Brain microvascular endothelial cell (primary cell): Measurements from ENCODE around the gene C15orf61.

Source experiments
- DNase-seq: peaks from one replicate; pipeline ENCODE4 v3.0.0-alpha.2; 2020
- H3K27ac ChIP-seq: fragments of 250-450 bp; sonication (Bioruptor Pico); 2 replicates; pipeline ENCODE4 v1.5.1; 2020; ENCODE audit warnings: mild to moderate bottlenecking, moderate library complexity
- H3K27me3 ChIP-seq: fragments of 250-450 bp; sonication (Bioruptor Pico); replicated peaks from 2 replicates; pipeline ENCODE4 v1.5.1; 2020; ENCODE audit warnings: mild to moderate bottlenecking
- H3K36me3 ChIP-seq: fragments of 250-450 bp; sonication (Bioruptor Pico); replicated peaks from 2 replicates; pipeline ENCODE4 v1.5.1; 2020; ENCODE audit warnings: mild to moderate bottlenecking
- H3K4me3 ChIP-seq: 2 replicates; pipeline ENCODE4 v1.5.1; 2011; ENCODE audit warnings: low read depth, mild to moderate bottlenecking, control low read depth, low read length, moderate library complexity
- in situ Hi-C: cut with HindIII; loops from 2 replicates; pipeline ENCODE4 v1.10.0; 2017; ENCODE audit warnings: low sequenced_read_pairs, low pct_ligation_motif_present
- TF ChIP-seq, protein P1 (sequence below): IDR thresholded peaks from 2 replicates; pipeline ENCODE4 v1.5.1; 2011; ENCODE audit warnings: low read depth, mild to moderate bottlenecking, moderate library complexity, low read length, control low read depth, inconsistent platforms; ENCODE audit errors: missing control alignments

Gene C15orf61

DNA sequence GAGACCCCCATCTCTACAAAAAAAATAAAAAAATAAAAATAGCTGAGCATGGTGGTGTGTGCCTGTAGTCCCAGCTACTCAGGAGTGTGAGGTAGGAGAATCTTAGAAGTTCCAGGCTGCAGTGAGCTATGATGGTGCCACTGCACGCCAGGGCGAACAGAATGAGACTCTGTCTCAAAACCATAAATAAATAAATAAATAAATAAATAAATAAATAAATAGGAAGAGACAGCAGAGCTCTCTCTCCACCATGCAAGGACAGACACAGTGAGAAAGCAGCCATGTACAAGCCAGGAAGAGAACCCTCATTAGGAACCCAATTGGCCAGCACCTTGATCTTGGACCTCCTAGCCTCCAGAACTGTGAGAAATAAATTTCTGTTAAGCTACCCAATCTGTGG is 5.4 kb upstream of the C15orf61 start:
- no peak overlapping the region for H3K27ac ChIP-seq
- TF ChIP-seq, protein P1, sequence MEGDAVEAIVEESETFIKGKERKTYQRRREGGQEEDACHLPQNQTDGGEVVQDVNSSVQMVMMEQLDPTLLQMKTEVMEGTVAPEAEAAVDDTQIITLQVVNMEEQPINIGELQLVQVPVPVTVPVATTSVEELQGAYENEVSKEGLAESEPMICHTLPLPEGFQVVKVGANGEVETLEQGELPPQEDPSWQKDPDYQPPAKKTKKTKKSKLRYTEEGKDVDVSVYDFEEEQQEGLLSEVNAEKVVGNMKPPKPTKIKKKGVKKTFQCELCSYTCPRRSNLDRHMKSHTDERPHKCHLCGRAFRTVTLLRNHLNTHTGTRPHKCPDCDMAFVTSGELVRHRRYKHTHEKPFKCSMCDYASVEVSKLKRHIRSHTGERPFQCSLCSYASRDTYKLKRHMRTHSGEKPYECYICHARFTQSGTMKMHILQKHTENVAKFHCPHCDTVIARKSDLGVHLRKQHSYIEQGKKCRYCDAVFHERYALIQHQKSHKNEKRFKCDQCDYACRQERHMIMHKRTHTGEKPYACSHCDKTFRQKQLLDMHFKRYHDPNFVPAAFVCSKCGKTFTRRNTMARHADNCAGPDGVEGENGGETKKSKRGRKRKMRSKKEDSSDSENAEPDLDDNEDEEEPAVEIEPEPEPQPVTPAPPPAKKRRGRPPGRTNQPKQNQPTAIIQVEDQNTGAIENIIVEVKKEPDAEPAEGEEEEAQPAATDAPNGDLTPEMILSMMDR = no peak
- in situ Hi-C loops = no loop called here

DNA sequence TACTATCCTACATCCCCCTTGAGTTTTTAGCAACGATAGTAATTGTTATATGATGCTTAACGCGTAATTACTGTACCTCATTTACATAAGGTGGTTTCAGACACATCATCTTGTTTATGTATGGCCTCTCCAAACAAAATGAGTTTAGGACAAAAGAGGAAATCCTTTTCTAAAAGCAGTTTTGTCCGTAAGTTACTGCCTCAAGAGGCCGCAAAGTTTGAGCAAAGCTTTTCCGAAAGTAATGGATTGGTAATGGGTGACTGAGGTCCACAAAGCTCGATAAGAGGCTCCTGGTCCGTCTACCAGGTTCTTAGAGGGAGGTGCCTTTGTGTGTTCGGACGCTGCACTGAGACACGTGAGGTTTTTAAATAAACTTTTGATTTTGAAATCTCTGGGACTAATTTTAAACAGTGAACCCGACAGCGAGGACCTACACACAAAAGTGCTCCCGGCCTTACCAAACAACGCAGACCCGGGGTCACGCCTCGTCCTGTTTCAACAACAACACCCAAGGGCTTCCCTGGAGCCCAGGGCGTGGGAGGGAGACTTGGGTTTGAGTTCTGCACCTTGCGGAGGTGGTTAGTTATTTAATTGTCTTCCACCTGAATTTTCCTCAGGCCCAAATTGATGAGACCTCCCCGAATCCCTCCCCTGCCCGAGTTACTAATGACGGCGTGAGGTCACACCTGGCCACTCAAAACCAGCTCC is 456 bp upstream of the C15orf61 start:
- Histone ChIP-seq H3K27ac (peak overlapping the region; percentile 85), H3K36me3 (no peaks in the 10 kb centered on the region), H3K4me3 (peak overlapping the region; percentile 79), H3K27me3 (no peaks in the 10 kb centered on the region)
- TF ChIP-seq, protein P1 = no peak
- DNase-seq = no peak
- in situ Hi-C loops = no loop called here

More for the DNA sequence above, 5.4 kb upstream of the C15orf61 start:
- Histone ChIP-seq H3K36me3 (no peaks in the 10 kb centered on the region), H3K4me3 (no peak overlapping the region), H3K27me3 (no peaks in the 10 kb centered on the region)
- no peak for DNase-seq

DNA sequence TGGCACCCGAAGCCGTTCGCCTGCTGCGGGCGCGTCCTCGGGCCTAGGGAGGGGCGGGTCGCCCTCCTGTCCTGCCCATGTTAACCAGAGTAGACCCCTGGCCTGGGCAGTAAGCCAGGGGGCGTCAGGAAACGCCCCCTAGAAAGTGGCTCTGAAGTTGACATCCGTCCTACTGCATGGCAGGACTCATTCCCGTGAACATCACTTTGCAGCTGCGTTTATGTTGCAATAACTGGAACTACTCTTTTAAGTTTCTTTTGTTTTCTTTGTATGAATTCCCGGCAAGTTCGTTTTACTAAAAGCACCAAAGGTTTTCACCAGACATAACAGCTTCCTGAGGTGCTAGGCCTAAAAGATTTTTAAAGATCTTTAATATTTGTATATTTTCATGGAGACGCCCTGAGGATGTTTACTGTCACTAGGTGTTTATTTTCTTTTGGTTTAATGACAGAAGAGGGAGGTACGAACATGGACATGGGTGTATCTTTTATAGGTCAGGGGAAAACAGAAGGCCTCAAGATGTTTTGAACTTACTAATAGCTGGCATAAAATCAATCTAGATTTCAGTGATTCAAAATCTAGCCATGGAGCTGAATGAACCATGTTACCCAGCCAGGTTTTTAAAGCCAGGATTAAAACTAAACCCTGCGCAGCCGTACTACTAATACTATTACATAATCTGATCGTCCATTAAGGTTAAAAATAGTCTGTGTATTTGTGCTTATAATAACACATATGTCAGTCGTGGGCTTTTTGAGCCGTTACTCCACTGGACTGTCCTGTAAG is 1.0 kb downstream of the C15orf61 start:
- no peak for DNase-seq
- Histone ChIP-seq H3K4me3 (peak overlapping the region; percentile 79), H3K27ac (peak overlapping the region; percentile 85), H3K27me3 (no peaks in the 10 kb centered on the region), H3K36me3 (no peaks in the 10 kb centered on the region)
- in situ Hi-C loops = no loop called here
- TF ChIP-seq, protein P1 = peak; percentile 6

DNA sequence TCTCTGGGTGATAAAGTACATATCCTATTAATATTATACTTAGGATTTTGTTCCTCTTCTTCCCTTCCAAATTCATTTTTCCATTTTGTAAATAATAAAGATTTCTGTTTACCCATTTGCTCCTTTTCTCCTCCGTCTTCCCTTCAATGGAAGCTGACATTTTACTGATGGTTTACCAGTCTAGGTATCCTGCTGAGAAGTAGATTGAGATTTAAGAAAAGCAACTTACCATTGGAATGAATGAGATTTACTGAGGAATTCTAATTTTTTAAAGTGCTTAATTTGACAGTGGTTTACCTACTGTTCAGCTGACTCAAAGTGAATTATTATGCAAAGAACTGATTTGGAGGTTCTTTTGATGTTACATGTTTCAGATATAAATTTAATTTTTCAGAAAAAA is 2.4 kb downstream of the C15orf61 start:
- TF ChIP-seq, protein P1 = no peak
- in situ Hi-C loops = no loop called here
- H3K27me3 ChIP-seq = no peaks in the 10 kb centered on the region
- DNase-seq = no peak
- H3K4me3 ChIP-seq = no peak overlapping the region
- no peaks in the 10 kb centered on the region for H3K36me3 ChIP-seq
- H3K27ac ChIP-seq = no peak overlapping the region

GRCh38 chr15:67524235-67524634 is 3.3 kb downstream of the C15orf61 start:
- TF ChIP-seq, protein P1 = no peak
- H3K27ac ChIP-seq = no peak overlapping the region
- no peak for DNase-seq
- no peak overlapping the region for H3K4me3 ChIP-seq
- no peaks in the 10 kb centered on the region for H3K27me3 ChIP-seq
- in situ Hi-C loops = no loop called here
- no peaks in the 10 kb centered on the region for H3K36me3 ChIP-seq
